ENCODE results near the gene BBIP1. TPM values are rescaled to one million over a fixed set of nuclear protein-coding genes. Genes with fewer than 3 reads are reported as not detected.
A peak's percentile ranks its signal among the peaks of the same experiment; 100 is the strongest.

The BBIP1 gene
- total RNA-seq, 2 donors from 2014 or later = 18.2 to 23.1 TPM

DNA sequence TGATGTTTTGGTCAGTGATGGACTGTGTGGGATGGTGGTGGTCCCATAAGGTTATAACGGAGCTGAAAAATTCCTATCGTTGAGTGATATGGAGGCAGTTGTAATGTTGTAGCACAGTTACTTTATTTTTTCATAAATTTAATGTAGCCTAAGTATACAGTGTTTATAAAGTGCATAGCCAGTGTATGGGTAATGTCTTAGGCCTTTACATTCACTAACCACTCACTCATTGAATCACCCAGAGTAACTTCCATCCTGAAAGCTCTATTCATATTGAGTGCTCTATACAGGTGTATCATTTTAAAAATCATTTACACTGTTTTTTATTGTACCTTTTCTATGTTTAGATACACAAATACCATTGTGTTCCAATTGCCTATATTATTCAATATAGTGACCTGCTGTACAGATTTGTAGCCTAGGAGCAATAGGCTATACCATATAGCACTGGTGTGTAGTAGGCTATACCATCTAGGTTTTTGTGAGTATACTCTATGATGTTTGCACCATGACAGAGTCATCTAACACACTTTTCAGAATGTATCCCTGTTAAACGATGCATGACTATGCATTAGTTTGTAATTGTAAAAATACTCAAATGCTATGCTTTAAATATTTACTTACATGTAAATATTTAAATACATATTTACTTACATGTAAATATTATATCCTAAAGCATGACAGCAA lies 26.2 kb downstream of the BBIP1 start:
- Histone ChIP-seq H3K9me3 (no peaks in the 10 kb centered on the region), H3K36me3 (peaks cover 37% of the 10 kb centered on the region), H3K4me3 (no peak overlapping the region), H3K27me3 (no peaks in the 10 kb centered on the region), H3K4me1 (peaks cover 0 to 10% of the 10 kb centered on the region in 2 donors), H3K27ac (no peak overlapping the region)
- TF ChIP-seq, protein P1, sequence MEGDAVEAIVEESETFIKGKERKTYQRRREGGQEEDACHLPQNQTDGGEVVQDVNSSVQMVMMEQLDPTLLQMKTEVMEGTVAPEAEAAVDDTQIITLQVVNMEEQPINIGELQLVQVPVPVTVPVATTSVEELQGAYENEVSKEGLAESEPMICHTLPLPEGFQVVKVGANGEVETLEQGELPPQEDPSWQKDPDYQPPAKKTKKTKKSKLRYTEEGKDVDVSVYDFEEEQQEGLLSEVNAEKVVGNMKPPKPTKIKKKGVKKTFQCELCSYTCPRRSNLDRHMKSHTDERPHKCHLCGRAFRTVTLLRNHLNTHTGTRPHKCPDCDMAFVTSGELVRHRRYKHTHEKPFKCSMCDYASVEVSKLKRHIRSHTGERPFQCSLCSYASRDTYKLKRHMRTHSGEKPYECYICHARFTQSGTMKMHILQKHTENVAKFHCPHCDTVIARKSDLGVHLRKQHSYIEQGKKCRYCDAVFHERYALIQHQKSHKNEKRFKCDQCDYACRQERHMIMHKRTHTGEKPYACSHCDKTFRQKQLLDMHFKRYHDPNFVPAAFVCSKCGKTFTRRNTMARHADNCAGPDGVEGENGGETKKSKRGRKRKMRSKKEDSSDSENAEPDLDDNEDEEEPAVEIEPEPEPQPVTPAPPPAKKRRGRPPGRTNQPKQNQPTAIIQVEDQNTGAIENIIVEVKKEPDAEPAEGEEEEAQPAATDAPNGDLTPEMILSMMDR (IDR thresholded peaks at IDR 0.05) = no peak
- DNase-seq (ENCODE audit: low spot score) = no peak

DNA sequence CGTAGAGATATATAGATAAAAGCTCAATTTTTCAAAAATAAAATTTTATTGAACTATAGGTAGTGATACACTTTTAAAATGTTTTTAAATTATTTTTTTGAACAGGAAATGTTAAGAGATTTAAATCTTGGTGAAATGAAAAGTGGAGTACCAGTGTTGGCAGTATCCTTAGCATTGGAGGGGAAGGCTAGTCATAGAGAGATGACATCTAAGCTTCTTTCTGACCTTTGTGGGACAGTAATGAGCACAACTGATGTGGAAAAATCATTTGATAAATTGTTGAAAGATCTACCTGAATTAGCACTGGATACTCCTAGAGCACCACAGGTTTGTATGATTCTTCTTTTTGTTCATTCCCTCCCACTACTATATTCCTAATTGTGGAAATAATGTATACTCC lies 31.4 kb downstream of the BBIP1 start:
- H3K36me3 ChIP-seq = peaks cover 25% of the 10 kb centered on the region
- H3K4me1 ChIP-seq = no peaks in the 10 kb centered on the region
- H3K27me3 ChIP-seq = no peaks in the 10 kb centered on the region
- TF ChIP-seq, protein P1 (IDR thresholded peaks at IDR 0.05) = no peak
- no peak for DNase-seq (ENCODE audit: low spot score)
- H3K4me3 ChIP-seq = no peak overlapping the region
- H3K27ac ChIP-seq = no peak overlapping the region
- no peaks in the 10 kb centered on the region for H3K9me3 ChIP-seq

DNA sequence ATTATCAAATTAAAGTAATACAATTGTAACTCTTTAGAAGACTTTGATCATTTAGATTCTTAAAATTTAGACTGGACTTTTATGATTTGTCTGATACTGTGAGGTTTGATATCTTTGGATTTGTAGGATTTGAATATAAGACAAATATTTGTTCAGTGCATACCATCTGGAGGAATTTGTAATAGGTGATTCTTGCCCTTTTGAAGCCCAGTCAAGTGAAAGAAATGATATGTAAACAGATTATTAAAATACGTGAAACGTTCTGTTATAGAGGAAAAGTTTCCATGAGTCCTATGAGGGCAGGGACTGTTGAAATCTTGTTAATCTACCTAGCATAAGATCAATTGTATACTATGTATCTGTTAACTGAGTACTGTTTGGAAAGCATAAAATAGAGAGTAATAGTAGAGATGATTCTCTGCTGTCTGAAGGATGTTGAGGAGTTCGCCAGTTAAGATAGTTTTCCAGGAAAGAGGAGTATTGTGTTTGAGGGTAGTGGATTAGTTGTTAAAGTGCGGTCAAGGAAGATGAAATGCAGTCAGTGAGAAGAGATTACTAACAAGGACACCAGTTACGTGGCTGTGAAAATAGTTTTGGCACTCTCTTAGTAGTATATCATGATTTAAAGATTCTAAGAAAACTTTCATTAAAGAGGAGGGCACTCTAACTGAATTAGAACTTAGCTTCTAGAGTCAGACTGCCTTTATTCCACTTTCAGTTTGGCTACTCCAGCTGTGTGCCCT lies 32.9 kb downstream of the BBIP1 start:
- Histone ChIP-seq H3K9me3 (no peaks in the 10 kb centered on the region), H3K4me3 (no peak overlapping the region), H3K36me3 (peaks cover 25% of the 10 kb centered on the region), H3K27me3 (no peaks in the 10 kb centered on the region), H3K27ac (no peak overlapping the region), H3K4me1 (peaks cover 0 to under 1% of the 10 kb centered on the region in 2 donors)
- DNase-seq (ENCODE audit: low spot score) = no peak
- TF ChIP-seq, protein P1 (IDR thresholded peaks at IDR 0.05) = no peak

DNA sequence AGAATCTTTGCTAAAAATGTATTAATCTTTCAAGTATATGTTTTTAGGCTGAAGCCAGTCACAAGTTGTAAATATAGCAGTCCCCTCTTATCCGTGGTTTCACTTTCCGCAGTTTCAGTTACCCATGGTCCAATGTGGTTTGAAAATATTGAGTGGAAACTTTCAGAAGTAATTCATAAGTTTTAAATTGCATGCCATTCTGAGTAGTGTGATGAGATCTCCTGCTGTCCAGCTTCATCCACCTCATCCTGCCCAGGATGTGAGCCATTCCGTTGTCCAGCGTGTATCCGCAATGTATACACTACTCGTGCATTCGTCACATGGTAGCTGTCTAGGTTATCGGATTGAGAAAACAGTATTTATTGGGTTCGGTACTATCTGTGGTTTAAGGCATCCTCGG lies 35.1 kb downstream of the BBIP1 start:
- DNase-seq (ENCODE audit: low spot score) = no peak
- H3K27me3 ChIP-seq = no peaks in the 10 kb centered on the region
- no peak overlapping the region for H3K4me3 ChIP-seq
- no peak overlapping the region for H3K27ac ChIP-seq
- TF ChIP-seq, protein P1 (IDR thresholded peaks at IDR 0.05) = no peak
- peaks cover 13% of the 10 kb centered on the region for H3K36me3 ChIP-seq
- no peaks in the 10 kb centered on the region for H3K9me3 ChIP-seq
- H3K4me1 ChIP-seq = peaks cover 0 to 11% of the 10 kb centered on the region in 2 donors

DNA sequence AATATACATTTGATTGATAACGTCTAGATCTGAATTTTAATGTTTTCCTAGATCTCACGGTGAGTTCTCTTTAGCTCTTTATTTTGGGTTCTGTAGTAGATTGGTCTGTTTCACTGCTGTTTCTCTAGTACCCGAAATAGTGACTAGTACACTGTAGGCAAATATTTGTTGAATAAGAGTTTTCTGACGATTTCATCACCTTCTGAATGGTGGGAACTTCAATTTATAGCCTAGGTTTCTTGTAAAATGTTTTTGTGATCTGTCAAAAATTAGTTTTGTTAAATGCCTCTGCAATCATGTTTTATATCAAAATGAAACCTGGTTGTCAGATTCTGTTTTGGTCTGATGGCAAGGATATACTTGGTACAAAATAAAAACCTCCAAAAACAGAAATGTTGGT lies 37.1 kb downstream of the BBIP1 start:
- TF ChIP-seq, protein P1 (IDR thresholded peaks at IDR 0.05) = no peak
- Histone ChIP-seq H3K36me3 (peaks cover 2% of the 10 kb centered on the region), H3K4me1 (peaks cover 0 to 11% of the 10 kb centered on the region in 2 donors), H3K4me3 (no peak overlapping the region), H3K27me3 (no peaks in the 10 kb centered on the region), H3K9me3 (no peaks in the 10 kb centered on the region), H3K27ac (peak overlapping the region in 1 of 2 donors; percentile 54)
- no peak for DNase-seq (ENCODE audit: low spot score)

All from right atrium auricular region (tissue), 2 donors.